NCI-H748 (cell line): ENCODE data around the gene MDK.
"Not testable (repeated sequence)": the region's sequence is repeated elsewhere in the genome, so short reads cannot be mapped to it uniquely, and the experiment has no call there.

ENCODE experiments used
- DNase-seq: peaks from one replicate; lab custom pipeline; 2025; ENCODE audit not compliant: unreplicated experiment; lab: John Stamatoyannopoulos, UW

Gene MDK

DNA sequence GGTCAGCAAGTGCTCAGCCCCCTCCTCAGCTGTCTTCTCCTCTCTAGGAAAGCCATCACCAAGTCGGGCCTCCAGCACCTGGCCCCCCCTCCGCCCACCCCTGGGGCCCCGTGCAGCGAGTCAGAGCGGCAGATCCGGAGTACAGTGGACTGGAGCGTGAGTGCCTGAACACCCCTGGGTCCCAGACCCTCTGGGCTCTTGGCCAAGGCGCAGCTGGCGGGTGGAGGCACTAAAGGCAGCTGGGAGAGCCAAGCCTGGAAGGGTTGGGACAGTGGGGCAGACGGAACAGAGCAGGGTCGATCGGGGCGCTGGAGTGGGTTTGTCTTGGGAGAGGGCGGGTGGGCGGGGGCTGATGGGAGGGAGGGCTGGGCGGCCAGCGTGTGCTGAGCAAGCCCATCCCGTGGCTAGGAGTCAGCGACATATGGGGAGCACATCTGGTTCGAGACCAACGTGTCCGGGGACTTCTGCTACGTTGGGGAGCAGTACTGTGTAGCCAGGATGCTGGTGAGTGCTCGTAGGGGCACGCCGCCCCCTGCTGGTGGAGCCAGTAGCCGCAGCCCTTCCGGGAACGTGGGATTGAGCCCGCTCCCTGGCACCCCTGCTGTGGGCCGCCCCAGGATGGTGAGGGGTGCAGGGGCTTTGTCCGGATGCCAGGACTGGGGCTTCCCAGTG, 14.1 kb upstream of the MDK start:
- peak; percentile 47 for DNase-seq

DNA sequence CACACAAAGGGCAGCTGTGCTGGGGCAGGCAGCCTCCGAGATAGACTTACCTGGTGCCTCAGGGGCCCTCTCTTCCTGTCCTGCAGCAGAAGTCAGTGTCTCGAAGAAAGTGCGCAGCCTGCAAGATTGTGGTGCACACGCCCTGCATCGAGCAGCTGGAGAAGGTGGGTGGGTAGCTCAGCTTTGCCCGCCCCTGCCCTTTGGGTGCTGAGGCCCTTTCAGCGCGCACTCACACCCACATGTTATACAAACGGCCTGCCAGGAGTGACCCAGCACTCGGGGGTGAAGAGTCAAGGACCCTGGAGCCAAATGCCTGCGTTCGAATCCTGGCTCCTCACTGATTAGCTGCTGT, 13.6 kb upstream of the MDK start:
- DNase-seq = no peak

DNA sequence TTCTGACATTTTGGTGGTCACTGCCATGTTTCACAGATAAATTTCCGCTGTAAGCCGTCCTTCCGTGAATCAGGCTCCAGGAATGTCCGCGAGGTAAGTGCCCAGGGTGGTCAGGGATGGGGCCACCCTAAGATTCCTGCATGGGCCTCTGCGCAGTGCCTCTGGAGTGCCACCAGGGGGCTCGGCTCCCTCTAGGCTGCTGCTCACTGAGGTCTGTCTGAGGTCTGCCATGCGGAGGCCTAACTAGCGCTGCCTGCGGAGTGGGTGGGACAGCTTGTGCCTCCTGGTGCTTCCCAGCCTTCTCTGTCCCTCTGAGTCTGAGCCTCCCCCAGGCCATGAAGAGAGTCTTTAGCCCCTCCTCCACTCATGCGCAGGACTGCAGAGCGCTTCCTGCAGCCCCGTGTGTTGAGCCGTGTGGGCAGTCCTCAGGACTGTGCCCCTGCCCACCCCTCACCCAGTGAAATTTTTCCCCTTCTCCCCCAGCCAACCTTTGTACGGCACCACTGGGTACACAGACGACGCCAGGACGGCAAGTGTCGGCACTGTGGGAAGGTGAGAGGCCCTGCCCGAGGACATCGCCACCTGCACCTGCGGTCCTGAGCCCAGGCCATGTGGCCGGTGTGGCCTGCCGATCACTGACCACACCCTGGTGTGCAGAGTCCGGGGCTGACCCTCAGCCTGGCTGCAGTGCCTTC, 11.9 kb upstream of the MDK start:
- peak; percentile 63 for DNase-seq

DNA sequence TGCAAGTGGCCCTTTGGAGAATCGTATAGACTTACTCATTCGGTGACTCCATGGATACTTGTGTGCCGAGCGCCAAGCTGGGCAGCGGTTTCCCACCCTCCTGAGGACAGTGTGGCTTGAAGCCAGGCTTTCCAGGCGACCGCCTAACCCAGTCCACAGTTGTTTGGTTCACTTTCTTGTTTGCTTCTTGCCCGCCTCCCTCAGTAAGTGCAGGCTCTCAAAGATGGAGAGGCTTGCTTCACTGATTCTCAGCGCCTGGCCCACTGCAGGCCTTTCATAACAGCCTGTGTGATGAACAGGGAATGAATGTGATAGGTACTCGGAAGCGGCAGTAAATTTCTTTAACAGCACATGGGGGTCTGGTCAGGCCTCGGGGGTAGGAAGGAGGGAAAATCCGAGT, 11.2 kb upstream of the MDK start:
- DNase-seq = no peak

DNA sequence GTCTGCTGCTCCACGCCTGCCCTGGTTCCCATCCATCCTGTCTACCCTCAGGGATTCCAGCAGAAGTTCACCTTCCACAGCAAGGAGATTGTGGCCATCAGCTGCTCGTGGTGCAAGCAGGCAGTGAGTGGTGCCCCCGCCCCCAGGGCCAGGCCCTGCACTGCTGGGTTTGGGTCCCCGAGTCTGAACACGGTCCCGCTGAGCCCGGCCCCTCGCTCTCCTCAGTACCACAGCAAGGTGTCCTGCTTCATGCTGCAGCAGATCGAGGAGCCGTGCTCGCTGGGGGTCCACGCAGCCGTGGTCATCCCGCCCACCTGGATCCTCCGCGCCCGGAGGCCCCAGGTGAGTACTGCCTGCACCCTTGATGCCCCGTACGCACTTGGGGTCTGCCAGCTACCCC, 10.2 kb upstream of the MDK start:
- DNase-seq = not testable (repeated sequence)

DNA sequence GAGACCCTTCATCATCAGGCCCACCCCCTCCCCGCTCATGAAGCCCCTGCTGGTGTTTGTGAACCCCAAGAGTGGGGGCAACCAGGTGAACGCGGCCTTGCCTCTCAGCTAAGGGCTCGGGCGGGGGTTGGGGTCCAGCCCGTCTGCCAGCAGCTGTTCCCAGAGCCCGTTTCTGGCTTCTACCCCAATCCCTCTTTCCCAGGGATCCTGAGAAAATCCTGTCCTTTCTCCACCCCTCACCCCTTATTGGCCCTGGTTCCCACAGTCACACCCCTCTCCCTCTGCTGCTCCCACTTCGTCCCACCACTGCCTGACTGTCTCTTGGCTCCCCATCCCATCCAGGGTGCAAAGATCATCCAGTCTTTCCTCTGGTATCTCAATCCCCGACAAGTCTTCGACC, 9.4 kb upstream of the MDK start:
- no peak for DNase-seq

DNA sequence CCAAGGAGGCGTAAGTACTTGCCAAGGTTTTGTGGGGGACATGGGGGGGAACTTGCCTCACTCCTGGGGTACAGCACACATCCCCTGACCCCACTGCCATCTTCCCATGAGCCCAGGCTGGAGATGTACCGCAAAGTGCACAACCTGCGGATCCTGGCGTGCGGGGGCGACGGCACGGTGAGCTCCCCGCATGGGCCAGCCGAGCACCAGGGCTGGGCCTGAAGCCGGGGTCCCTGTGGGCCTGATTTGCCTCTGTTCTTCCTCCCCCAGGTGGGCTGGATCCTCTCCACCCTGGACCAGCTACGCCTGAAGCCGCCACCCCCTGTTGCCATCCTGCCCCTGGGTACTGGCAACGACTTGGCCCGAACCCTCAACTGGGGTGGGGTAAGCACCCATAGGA, 9.0 kb upstream of the MDK start:
- DNase-seq = not testable (repeated sequence)

DNA sequence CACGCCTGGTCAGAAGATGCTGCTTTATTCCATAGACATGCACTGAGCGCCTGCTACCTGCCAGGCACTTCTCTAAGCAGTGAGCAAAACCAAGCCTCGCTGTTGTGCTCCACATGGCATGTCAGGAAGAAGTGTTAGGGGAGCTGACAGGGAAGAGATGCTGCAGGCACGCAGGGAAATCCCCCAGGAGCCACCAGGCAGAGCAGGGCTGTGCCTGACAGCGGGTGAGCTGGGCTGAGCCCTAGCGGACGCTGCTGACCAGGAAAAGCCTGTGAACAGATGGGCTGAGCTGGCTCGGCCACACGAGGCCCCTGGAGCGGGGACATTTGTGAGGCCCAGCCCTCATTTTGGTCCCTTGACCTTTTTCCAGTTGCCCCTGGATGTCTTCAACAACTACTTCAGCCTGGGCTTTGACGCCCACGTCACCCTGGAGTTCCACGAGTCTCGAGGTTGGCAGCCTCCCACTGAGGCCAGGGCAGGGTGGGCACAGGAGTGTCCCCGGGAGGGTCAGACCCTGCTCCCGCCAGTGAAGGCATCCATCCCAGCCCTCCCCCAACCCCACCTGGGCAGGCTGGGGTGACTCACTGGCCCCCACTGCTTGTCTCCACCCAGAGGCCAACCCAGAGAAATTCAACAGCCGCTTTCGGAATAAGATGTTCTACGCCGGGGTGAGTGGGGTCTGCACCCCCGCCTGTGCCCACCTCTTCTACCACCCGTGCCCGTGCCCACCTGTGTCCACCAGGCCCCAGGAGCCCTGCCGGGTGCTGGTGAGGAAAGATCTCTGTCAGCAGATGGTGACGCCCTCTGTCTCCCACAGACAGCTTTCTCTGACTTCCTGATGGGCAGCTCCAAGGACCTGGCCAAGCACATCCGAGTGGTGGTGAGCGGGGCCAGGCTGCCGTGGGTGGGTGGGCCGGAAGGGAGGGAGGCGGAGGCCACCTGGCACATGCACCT, 7.4 kb upstream of the MDK start:
- DNase-seq = no peak

DNA sequence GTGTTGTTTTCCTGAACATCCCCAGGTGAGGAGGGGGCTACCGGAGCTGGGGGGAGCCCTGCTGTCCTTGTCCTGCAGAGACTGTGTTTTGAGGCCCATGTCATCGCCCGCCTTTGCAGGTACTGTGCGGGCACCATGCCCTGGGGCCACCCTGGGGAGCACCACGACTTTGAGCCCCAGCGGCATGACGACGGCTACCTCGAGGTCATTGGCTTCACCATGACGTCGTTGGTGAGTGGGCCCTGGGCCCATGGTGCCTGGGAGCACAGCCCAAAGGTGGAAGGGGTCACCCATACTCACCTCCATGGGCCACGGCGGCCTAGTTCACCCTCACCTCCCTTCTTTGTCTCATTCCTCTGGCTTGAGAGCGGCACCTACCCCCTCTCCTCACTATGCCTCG, 6.7 kb upstream of the MDK start:
- no peak for DNase-seq

DNA sequence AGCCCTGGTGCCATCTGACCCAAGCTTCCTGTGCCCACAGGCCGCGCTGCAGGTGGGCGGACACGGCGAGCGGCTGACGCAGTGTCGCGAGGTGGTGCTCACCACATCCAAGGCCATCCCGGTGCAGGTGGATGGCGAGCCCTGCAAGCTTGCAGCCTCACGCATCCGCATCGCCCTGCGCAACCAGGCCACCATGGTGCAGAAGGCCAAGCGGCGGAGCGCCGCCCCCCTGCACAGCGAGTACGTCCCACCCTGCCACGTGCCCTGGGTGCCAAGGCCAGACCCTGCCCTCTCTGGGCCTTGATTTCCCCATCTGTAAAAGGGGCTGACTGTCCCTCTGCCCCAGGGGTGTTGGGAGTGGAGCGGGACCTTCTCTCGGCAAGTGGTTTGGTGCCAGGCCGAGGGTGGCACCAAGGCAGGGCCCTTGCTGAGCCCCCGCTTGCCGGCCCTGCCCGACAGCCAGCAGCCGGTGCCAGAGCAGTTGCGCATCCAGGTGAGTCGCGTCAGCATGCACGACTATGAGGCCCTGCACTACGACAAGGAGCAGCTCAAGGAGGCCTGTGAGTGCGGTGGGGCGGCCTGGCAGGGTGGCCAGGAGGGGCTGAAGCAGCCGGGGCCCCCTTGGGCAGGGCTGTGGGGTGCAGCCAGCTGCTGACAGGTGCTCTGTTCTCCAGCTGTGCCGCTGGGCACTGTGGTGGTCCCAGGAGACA, 5.9 kb upstream of the MDK start:
- DNase-seq = no peak

DNA sequence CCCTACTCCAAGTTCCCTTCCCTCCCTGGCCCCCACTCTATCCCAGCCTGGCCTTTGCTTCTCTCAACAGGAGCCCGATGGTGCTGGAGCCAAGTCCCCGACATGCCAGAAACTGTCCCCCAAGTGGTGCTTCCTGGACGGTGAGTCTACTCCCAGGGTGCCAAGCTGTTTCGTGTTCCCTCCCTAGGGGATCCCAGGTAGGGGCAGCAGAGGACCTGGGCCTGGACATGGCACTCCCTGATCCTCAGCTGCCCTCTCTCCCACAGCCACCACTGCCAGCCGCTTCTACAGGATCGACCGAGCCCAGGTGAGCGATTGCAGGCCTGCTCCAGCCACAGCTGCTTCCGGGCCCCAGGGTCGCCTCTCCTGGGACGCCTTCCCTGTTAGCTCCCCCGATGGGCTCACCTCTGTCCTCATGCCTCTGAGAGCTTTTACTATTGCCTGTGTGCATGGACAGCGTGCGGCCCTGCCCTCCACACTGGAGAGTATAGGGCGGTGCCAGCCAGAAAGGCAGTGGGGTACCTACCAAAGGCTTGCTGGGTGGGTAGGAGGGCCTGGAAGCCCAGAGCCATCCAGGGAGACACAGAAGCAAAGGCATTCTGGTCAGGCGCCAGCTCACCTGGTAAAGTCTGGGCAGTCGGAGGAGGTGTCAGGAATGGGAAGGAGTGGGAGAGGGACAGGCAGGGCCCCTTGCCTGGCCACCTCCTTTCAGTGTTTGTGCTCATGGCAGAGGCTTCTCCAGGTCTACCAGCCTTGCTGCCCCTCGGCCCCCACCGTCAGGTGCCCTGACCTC, 5.0 kb upstream of the MDK start:
- no peak for DNase-seq

DNA sequence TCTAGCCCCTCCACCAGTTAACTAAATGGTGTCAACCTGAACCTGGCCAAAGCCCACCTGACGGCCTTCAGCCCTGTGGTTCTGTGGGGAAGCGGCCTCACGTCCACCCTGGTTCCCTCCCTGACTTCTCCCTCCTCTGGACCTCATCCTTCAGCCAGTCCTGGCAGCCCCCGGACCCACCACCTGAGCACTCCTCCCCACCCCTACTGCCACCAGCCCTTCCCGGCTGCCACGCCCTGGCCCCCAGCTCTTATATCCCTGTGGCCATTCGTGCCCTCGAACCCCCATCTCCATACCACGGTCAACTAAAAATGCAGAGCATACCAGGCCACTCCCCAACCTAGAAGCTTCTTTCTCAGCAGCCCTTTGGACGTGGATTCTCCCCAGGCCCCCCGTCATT, 4.2 kb upstream of the MDK start:
- DNase-seq = no peak

DNA sequence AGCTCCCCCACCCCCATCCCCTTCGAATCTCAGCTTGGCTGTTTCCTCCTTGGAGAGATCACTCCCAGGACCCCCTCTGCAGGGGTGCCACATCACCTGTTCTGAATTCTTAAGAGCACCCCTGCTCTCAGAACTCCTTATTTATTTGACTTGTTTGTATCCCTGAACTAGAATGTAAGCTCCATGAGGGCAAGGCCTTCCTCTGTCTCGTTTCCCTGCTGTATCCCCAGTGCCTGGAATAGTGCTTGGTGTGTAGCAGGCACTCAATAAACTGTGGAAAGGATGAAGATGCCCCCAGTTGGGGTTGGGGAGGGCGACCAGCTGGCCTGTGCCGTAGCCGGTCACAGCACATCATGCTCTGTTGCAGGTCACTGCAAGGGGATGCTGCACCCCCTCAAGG, 3.6 kb upstream of the MDK start:
- no peak for DNase-seq

DNA sequence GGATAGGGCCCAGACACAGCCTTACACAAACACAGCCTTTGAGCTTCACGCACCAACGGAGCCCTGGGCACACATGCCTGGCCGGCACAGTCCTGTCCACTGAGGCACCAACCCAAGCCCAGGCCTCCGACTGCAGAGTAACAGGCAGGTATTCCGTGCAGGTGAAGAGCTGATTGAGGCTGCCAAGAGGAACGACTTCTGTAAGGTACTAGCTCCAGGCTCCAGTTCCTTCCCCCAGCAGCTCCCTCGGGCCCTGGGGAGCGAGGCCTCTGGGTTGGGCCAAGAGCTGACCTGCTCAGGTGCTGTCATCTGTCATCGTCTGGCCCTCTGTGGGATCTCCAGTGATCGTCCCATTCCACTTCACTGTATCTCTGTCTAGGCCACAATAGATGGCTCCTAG, 3.2 kb upstream of the MDK start:
- no peak for DNase-seq

DNA sequence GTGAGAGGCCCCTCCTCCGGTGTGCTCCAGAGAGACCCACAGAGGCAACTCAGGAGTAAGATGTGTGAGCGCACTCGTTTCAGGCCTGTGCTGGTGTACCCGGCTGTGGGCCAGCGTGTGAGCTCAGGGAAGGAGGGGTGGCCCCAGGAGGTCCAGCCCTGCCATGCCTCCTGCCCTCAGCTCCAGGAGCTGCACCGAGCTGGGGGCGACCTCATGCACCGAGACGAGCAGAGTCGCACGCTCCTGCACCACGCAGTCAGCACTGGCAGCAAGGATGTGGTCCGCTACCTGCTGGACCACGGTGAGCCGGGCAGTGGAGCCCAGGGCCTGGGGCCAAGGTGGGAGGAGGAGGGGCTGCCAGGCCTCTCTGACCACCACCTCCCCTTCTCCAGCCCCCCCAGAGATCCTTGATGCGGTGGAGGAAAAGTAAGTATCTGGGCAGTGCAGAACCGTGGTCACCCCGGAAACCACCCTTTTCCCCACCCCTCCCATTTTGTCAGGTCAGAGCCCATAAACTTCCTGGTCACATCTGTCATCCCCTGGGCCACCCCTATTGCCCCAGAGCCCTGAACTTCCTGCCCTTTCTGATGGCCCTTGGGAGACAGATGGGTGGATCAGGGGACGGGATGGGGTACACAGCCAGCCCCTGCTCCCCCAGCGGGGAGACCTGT, 2.5 kb upstream of the MDK start:
- DNase-seq = no peak

DNA sequence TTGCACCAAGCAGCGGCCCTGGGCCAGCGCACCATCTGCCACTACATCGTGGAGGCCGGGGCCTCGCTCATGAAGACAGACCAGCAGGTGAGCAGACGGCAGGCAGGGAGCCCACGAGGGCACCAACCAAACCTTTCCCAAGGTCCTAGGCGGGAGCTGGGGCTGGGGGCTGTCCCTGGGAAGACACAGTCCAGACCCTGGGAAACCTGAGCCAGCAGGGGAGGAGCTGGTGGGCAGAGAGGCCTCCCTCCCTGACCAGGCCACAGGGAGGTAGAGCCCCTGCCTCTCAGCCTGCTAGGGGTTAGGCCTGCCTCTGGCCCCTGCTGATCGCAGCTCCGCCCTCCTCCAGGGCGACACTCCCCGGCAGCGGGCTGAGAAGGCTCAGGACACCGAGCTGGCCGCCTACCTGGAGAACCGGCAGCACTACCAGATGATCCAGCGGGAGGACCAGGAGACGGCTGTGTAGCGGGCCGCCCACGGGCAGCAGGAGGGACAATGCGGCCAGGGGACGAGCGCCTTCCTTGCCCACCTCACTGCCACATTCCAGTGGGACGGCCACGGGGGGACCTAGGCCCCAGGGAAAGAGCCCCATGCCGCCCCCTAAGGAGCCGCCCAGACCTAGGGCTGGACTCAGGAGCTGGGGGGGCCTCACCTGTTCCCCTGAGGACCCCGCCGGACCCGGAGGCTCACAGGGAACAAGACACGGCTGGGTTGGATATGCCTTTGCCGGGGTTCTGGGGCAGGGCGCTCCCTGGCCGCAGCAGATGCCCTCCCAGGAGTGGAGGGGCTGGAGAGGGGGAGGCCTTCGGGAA, 1.8 kb upstream of the MDK start:
- peak; percentile 62 for DNase-seq

DNA sequence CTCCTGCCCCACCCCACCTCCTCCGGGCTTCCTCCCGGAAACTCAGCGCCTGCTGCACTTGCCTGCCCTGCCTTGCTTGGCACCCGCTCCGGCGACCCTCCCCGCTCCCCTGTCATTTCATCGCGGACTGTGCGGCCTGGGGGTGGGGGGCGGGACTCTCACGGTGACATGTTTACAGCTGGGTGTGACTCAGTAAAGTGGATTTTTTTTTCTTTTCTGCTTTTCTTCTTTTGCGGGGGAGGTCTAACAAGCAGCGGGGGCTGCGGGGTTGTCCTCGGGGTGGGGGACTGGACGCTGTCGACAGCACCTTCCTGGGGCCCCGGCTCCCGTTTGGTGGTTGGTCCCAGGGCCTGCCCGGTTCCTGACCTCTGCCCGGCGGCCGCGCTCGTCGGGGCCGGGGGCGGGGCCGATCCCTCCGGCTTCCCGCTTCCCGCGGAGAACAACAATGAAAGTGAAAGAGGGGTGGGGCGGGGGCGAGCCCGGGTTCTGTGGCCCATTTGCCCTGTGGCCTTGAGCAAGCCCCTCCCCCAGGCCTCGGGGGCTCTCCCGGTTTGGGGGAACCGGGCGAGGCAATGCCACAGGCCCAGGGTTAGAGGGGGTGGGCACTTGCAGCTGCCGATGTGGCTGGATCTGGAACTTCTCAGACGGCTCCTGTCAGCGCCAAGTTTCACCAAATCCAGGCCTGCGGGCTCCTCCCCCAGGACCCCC, 975 bp upstream of the MDK start:
- DNase-seq = peak; percentile 60

DNA sequence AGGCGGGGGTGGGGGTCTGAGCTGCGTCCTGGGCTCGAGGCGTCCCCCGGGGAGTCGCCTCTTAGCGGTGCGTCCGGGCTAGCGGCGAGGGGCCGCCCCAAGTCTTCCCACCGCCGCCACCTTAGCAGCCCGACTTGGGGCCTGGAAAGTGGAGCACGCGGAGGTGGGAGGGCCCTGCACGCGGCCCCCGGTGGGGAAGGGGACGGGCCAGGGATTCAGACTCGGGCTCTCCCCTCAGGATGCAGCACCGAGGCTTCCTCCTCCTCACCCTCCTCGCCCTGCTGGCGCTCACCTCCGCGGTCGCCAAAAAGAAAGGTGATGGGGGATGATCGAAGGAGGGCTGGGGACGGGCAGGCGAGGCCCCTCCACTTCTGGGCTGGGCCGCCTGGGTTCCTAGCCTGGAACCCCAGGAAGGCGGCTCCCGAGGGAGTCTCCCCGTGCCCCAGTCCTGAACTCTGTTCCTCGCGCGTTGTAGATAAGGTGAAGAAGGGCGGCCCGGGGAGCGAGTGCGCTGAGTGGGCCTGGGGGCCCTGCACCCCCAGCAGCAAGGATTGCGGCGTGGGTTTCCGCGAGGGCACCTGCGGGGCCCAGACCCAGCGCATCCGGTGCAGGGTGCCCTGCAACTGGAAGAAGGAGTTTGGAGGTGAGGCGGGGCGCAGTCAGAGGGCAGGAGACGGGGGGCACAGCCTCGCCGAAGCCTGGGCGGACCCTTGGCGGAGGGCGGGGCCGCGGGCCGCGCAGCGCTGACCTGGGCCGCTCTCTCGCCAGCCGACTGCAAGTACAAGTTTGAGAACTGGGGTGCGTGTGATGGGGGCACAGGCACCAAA, 563 bp downstream of the MDK start:
- peak; percentile 55 for DNase-seq
